ENCODE measurements around the gene DPPA3. TPM values are rescaled to one million over a fixed set of nuclear protein-coding genes. Genes with fewer than 3 reads are reported as not detected.

The DPPA3 gene
- total RNA-seq, 2 experiments from 2014 or later = not detected

DNA sequence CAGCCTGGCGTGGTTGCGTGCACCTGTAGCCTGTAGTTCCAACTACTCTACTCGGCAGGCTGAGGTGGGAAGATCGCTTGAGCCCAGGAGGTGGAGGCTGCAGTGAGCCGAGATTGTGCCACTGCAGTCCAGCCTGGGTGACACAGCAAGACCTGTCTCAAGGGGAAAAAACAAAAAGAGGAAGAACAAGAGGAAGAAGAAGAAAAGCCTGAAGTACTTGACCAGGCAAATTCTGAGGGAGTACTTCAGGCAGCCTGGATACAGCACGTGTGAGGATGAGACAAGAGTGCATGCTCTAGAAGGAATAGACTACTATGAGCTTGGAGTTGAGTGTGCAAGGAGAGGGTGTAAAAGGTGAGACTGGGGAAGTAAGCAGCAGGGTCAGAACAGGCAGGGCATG lies 17.4 kb upstream of the DPPA3 start:
- Histone ChIP-seq H3K36me3 (ENCODE audit: insufficient read depth, low read length) (no peaks in the 10 kb centered on the region), H3K27ac (ENCODE audit: low read depth in 1 of 2, low read length in 2 of 2) (no peak overlapping the region), H3K4me3 (ENCODE audit: low read length) (no peak overlapping the region), H3K27me3 (ENCODE audit: control insufficient read depth in 1 of 2, insufficient read depth in 2 of 2, low read length in 2 of 2) (no peaks in the 10 kb centered on the region), H3K4me1 (ENCODE audit: insufficient read depth, low read length) (peaks cover 4% of the 10 kb centered on the region), H3K9me3 (ENCODE audit: control insufficient read depth in 1 of 2, insufficient read depth in 1 of 2, low read length in 2 of 2) (no peaks in the 10 kb centered on the region)
- intact Hi-C loops (cut with DNase I, micrococcal nuclease) = no loop called here
- H3K27ac Mint-ChIP-seq = no peak overlapping the region
- ATAC-seq (ENCODE audit: poor library complexity) (no peak), DNase-seq (no peak)
- H3K4me1 Mint-ChIP-seq (ENCODE audit: low read depth) = peaks cover 15% of the 10 kb centered on the region
- POLR2A ChIA-PET = no interaction called here
- H3K9me3 Mint-ChIP-seq = no peaks in the 10 kb centered on the region
- H3K27me3 Mint-ChIP-seq = peaks cover 10% of the 10 kb centered on the region
- H3K4me3 Mint-ChIP-seq = no peak overlapping the region
- CTCF ChIA-PET = interaction anchor here (0.6 kb wide), 1 partner anchor 128 kb away, joined by 4 read pairs; no protein-coding TSS in a partner anchor
- no peak for TF ChIP-seq CTCF (IDR thresholded peaks at IDR 0.05)
- H3K36me3 Mint-ChIP-seq (ENCODE audit: low read depth) = no peaks in the 10 kb centered on the region

DNA sequence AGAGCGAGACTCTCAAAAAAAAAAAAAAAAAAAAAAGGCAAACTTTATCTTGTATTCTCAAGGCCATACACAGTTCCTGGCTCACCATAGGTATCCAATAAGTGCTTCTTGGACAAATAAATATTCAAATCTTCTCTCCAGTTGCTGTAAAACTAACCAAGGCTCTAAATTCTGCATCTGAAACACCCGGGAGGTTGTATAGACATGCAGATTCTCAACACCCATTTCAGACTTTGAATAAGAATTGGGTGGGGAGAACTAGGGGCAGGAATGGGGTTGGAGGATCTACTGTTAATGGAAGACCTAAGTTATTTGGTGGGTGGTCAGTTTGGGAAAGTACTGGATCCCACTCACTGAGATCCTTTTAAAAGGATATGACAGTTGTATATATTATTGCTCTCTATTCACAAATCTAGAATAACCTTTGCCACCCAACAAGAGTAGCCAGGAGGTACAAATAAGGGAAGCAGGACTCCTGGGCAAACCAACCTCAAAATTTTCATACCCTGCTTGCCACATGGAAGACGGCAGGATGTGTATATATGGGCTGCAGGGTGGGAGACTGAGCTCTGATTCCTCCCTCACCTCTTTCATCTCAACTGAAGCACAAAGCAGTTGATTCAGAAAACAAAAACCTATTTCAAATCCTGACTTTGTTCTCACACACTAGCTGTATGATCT lies 16.5 kb upstream of the DPPA3 start:
- peaks cover 10% of the 10 kb centered on the region for H3K27me3 Mint-ChIP-seq
- TF ChIP-seq CTCF (IDR thresholded peaks at IDR 0.05) = no peak
- H3K9me3 Mint-ChIP-seq = no peaks in the 10 kb centered on the region
- H3K4me3 Mint-ChIP-seq = no peak overlapping the region
- H3K36me3 Mint-ChIP-seq (ENCODE audit: low read depth) = no peaks in the 10 kb centered on the region
- ATAC-seq (ENCODE audit: poor library complexity) (no peak), DNase-seq (no peak)
- Histone ChIP-seq H3K9me3 (ENCODE audit: control insufficient read depth in 1 of 2, insufficient read depth in 1 of 2, low read length in 2 of 2) (no peaks in the 10 kb centered on the region), H3K4me1 (ENCODE audit: insufficient read depth, low read length) (peaks cover 4% of the 10 kb centered on the region), H3K36me3 (ENCODE audit: insufficient read depth, low read length) (no peaks in the 10 kb centered on the region), H3K27me3 (ENCODE audit: control insufficient read depth in 1 of 2, insufficient read depth in 2 of 2, low read length in 2 of 2) (no peaks in the 10 kb centered on the region), H3K4me3 (ENCODE audit: low read length) (no peak overlapping the region), H3K27ac (ENCODE audit: low read depth in 1 of 2, low read length in 2 of 2) (no peak overlapping the region)
- peaks cover 15% of the 10 kb centered on the region for H3K4me1 Mint-ChIP-seq (ENCODE audit: low read depth)
- CTCF ChIA-PET = interaction anchor here (0.6 kb wide), 1 partner anchor 129 kb away, joined by 4 read pairs; no protein-coding TSS in a partner anchor
- POLR2A ChIA-PET = no interaction called here
- intact Hi-C loops (cut with DNase I, micrococcal nuclease) = no loop called here
- H3K27ac Mint-ChIP-seq = no peak overlapping the region

- H3K4me1 ChIP-seq (ENCODE audit: insufficient read depth, low read length) = peaks cover 4% of the 10 kb centered on the region
- Mint-ChIP-seq H3K27me3 (peaks cover 10% of the 10 kb centered on the region), H3K4me3 (no peak overlapping the region), H3K27ac (no peak overlapping the region), H3K36me3 (ENCODE audit: low read depth) (no peaks in the 10 kb centered on the region), H3K9me3 (no peaks in the 10 kb centered on the region), H3K4me1 (ENCODE audit: low read depth) (peaks cover 15% of the 10 kb centered on the region)
- CTCF ChIA-PET = no interaction called here
- no peak for DNase-seq
- H3K4me3 ChIP-seq (ENCODE audit: low read length) = no peak overlapping the region
- H3K27ac ChIP-seq (ENCODE audit: low read depth in 1 of 2, low read length in 2 of 2) = no peak overlapping the region
- no peak for TF ChIP-seq CTCF (IDR thresholded peaks at IDR 0.05)
- no peaks in the 10 kb centered on the region for H3K27me3 ChIP-seq (ENCODE audit: control insufficient read depth in 1 of 2, insufficient read depth in 2 of 2, low read length in 2 of 2)
- POLR2A ChIA-PET = no interaction called here
- no peaks in the 10 kb centered on the region for H3K9me3 ChIP-seq (ENCODE audit: control insufficient read depth in 1 of 2, insufficient read depth in 1 of 2, low read length in 2 of 2)
- intact Hi-C loops (cut with DNase I, micrococcal nuclease) = no loop called here
- ATAC-seq (ENCODE audit: poor library complexity) = no peak
- H3K36me3 ChIP-seq (ENCODE audit: insufficient read depth, low read length) = no peaks in the 10 kb centered on the region
These were observed 16.0 kb upstream of the DPPA3 start for GRCh38 chr12:7695237-7695560.

Data from CD4-positive, alpha-beta T cell (primary cell).